ENCODE measurements around the gene PDZRN3.
"Not testable (repeated sequence)": the region's sequence is repeated elsewhere in the genome, so short reads cannot be mapped to it uniquely, and the experiment has no call there.

Gene PDZRN3

DNA sequence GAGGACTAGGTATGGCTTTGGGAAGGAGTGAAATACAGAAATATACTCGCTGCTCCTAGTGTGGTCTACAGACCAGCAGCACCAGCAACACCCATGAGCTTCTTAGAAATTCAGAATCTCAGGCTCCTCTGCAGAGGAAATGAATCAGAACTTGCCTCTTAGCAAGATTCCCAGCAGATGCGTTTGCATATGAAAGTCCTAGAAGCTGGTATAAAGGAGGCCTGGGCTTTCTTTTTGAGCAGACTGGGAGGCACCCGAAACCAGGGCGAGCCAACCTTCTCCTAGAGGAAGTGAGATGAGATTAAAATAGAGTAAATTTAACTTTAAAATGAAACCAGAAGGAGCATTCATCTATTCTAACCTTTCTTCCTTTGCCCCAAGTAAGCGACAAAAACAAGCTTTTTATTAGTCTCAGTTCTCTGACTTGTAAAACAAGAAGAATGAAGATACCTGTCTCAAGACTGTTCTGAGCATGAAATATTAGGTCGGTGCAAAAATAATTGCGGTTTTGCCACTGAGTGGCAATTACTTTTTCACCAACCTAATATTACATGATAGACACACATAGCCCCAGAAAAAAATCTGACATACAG, 140.0 kb downstream of the PDZRN3 start:
- DNase-seq = no peak

DNA sequence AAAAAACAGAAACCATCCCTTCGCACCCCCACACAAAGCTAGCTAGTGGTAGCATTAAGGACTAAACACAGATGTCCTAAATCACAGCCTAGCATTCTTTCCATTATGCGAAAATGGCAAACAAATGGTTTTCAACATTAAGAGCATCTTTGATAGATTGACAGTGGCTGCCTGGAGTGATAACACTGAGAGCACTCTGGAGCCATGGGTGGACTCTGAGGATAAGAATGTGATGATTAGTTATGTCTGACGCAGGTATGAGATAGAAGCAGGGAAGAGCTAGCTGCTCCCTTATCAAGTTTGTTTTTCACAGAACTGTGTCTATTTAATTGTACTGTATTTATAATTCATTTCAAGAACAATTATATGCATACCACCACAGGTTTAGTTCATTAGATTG, 142.9 kb downstream of the PDZRN3 start:
- no peak for DNase-seq

GRCh38 chr3:73480187-73480672, 144.5 kb downstream of the PDZRN3 start:
- no peak for DNase-seq

DNA sequence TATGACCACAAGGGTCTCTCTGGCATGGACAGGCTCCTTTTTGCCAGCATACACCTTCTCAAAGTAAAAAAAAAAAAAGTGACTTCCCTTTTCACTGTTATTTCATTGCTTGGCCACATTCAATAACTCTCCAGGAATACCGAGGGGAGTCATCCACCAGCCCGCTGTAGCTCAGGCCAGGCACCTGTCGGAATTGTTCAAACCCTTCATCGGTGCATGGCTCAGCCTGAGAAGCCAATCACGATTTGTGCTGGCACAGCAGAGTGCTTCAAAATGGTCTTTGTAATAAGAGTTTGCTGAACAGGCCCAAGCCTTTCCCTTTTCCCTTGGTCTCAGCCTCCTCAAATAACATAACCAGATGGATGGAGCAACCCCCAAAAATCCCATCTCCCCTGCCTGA, 145.4 kb downstream of the PDZRN3 start:
- no peak for DNase-seq

DNA sequence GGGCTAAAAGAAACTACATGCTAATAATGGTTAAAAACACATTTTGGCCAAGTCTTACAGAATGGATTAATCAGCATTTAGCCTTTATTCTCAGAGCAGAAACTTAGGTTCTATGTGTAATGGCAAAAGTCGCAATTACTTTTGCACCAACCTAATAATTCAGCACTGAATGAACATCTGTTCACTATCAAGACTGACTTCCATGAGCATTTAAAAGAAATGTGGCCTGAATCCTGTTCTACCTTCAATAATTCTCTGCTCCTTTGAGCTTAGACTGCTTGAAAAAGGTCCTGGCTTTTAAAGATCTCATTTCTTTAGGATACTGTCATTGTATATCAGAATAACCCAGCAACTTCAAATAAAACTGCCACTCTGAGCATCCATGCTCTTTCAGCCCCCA, 145.9 kb downstream of the PDZRN3 start:
- DNase-seq = no peak

DNA sequence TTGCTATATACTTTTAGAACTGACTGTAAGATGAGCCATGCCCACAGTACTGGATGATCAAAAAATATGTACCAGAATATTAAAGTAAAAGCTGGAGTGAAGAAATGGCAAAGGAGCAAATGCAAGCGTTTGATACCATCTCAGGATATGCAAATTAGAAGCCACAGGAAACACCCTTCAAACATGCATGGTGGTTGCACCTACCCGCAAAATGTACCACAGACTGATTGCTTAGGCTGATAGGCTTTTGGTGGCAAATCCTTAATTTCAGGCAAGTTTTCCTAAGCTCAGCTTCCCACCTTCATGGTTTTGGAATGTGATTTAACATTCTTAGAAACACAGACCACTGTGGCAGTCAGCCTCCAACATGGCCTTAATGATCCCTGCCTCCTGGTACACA, 149.0 kb downstream of the PDZRN3 start:
- no peak for DNase-seq

GRCh38 chr3:73475175-73475574, 149.6 kb downstream of the PDZRN3 start:
- DNase-seq = no peak

GRCh38 chr3:73474619-73475018, 150.1 kb downstream of the PDZRN3 start:
- no peak for DNase-seq

- DNase-seq = no peak
Measured at GRCh38 chr3:73473898-73474416, 150.8 kb downstream of the PDZRN3 start.

GRCh38 chr3:73473181-73473897, 151.4 kb downstream of the PDZRN3 start:
- no peak for DNase-seq

DNA sequence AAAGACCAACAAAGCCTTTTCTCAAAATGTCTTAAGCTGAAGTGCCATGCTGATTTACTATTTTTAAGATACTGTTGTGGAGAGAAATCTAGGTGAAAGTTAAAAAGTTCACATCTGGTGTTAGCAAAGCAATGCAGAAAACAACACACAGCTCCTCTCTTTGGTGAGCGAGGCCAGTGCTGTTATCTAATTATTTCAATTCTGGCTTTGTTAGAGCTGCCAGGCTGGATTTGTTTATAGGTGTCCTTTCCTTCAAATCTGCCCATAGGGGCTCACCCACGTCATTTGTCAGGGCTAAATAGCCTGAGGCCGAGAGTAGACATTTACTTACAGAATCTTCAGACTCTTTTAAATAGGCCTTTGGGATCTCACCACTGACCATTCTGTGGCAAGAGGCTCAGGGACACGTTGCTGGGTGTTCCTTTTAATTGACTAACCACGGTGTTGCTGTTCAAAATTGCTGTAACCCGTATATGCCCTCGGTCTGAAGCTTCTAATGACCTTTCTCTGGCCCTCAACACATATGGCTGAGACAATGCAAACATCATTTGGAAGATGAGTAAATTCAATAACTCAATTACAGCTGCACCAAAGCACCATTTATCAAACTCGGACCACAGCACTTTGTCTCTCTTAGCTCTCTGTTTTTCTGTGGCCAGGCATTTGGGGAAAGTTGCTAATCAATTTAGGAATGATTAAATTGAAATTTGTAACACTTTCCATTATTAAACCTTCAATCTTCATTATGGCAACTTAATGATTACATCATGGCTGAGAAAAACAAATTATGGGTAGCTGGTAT, 152.6 kb downstream of the PDZRN3 start:
- no peak for DNase-seq

DNA sequence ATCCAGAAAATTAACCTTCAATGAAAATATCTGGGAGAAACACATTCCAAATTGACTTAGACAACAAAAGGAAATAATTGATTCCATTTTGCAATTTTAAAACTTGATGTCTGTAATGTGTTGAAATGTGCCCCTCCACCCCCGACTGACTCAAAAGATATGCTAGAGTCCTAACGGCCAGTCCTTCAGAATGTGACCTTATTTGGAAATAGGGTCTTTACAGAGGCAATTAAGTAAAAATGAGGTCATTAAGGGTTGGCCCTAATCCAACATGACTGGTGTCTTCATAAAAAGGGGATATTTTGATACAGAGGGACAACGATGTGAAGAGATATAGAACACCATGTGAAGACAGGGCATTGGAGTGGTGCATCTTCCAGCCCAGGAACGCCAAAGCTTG, 153.9 kb downstream of the PDZRN3 start:
- DNase-seq = no peak

GRCh38 chr3:73469331-73469730, 155.4 kb downstream of the PDZRN3 start:
- no peak for DNase-seq

- no peak for DNase-seq
Measured at GRCh38 chr3:73467211-73467610, 157.5 kb downstream of the PDZRN3 start.

DNA sequence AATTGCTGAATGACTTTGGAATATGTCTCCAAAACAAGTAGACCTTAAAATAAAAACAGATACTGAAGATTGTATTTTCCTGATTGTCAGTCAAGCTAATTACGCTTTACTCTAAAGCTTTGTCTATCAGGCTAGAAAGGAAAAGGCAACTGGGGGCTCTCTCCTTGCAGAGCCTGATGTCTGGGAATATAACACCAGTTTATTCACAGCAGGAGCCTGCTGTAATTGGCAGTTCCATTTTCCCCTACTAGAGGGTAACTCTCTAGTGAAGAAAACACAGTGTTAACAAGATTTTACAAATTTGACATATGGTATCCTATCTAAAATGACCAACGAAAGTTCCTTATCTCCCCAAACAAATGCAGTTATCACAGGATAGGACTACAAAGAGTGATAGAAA, 158.8 kb downstream of the PDZRN3 start:
- DNase-seq = no peak

GRCh38 chr3:73464126-73464525, 160.6 kb downstream of the PDZRN3 start:
- not testable (repeated sequence) for DNase-seq

DNA sequence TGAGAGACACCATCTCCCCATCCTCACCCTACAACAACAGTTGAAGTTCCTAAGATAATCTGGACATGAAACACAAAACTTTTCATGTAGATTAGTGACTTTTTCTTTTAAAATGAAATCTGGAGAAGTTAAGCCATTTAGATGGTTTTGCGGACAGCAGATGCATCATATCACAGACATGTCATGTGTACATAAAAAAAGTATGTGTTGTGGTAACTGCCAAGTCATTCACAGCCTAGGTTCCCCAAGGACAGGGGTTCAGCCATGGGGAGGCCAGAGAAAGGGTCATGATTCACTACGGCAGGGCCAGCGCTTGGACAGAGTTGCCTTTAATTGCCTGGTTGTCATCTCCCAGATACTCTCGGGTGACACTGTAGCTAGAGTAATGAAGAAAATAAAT, 163.2 kb downstream of the PDZRN3 start:
- DNase-seq = no peak

DNA sequence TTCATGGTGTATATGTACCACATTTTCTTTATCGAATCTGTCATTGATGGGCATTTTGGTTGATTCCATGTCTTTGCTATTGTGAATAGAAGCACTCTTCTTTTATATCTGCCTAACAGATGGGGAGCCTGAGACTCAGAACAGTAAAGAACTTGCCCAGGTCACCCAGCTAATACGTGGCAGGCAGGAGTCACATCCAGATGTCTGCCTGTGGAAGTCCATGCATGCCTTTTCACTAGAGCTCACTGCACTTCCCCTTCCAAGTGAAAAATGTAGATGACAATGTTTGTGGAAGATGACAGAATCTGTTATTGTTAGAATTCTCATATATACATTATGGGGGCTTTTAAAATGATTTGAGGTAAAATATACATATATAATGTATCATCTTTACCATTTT, 165.0 kb downstream of the PDZRN3 start:
- no peak for DNase-seq

- no peak for DNase-seq
Measured at GRCh38 chr3:73453666-73454065, 171.1 kb downstream of the PDZRN3 start.

- DNase-seq = no peak
Measured at GRCh38 chr3:73452729-73453128, 172.0 kb downstream of the PDZRN3 start.

- DNase-seq = no peak
Measured at GRCh38 chr3:73451301-73451944, 173.3 kb downstream of the PDZRN3 start.

GRCh38 chr3:73449774-73450173, 175.0 kb downstream of the PDZRN3 start:
- DNase-seq = no peak

DNA sequence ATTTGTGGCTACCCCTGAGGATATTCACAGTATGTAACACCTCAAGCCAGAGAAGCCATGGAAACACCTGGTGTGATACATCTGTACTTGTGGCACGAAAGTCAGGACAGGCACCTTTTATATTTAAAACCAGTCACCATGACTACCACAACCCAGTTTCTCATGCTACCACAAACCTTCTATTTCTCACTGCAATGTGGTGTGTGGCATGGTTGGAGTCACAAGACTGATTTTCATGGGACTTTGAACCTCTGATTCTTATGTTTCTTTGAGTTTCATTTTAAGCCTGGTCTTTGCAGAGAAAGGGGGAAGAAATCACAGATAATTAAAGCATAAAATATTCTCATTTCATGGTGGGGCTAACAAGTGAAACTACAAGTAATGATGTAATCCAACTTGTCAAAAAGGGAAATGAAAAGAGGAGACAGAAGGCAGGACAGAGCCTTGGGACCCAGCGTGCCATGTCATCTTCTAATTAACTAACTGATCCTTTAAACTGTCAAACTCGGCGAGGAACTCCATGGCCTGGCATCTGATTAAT, 175.9 kb downstream of the PDZRN3 start:
- DNase-seq = no peak
